Endothelial cell of umbilical vein (primary cell): ENCODE data around the gene LRP2. TPM values are rescaled to one million over a fixed set of nuclear protein-coding genes. Genes with fewer than 3 reads are reported as not detected.

Source experiments
- BruUV-seq: library from RNA; stranded (reverse); fragments of 400-500 nt; replicated peaks from 2 replicates; lab custom pipeline; 2021; lab: Mats Ljungman, UMichigan
- CTCF ChIA-PET: fragments of 300-600, 350-600 bp; sonication (Branson Sonifier 250); formaldehyde crosslinking; loops from one replicate; lab custom pipeline; 2021; ENCODE audit warnings: antibody characterized with exemption, inconsistent platforms; lab: Charles Lee
- POLR2A ChIA-PET: fragments of 300-600, 350-600 bp; sonication (Branson Sonifier 250); formaldehyde crosslinking; loops from one replicate; lab custom pipeline; 2021; ENCODE audit warnings: antibody characterized with exemption, inconsistent platforms; lab: Charles Lee
- DNase-seq: peaks from one replicate; pipeline ENCODE4 v3.0.0-alpha.2; 2011; ENCODE audit warnings: low read depth, low spot score
- FAIRE-seq: peaks from 2 replicates; lab custom pipeline; 2011; peaks lifted over from hg19 to GRCh38; lab: Jason Lieb, UNC
- H2AFZ ChIP-seq: 2 replicates; pipeline ENCODE4 v1.6.0; 2012; ENCODE audit warnings: low read depth, low read length, control low read depth, inconsistent platforms
- H3K27ac ChIP-seq: 2 replicates; pipeline ENCODE4 v1.5.1; 2011; ENCODE audit warnings: low read depth, mild to moderate bottlenecking, control low read depth, low read length, moderate library complexity; ENCODE audit not compliant: insufficient read depth
- H3K27me3 ChIP-seq, 2 experiments: 2 replicates each; pipeline versions ENCODE4 v1.6.0 to v1.6.1; 2011; ENCODE audit warnings: low read length in 2 of 2, mixed read lengths in 1 of 2; ENCODE audit not compliant: control insufficient read depth in 2 of 2, insufficient read depth in 2 of 2
- H3K36me3 ChIP-seq, 2 experiments: 2 replicates in 1 of 2; 3 replicates in 1 of 2; pipeline ENCODE4 v1.5.1; 2011; ENCODE audit warnings: low read length in 2 of 2, mild to moderate bottlenecking in 1 of 2, moderate library complexity in 1 of 2; ENCODE audit not compliant: control insufficient read depth in 2 of 2, insufficient read depth in 2 of 2; ENCODE audit errors: extremely low read depth in 1 of 2
- H3K4me1 ChIP-seq: 3 replicates; pipeline ENCODE4 v1.5.1; 2011; ENCODE audit warnings: mild to moderate bottlenecking, low read length; ENCODE audit not compliant: control insufficient read depth, insufficient read depth; ENCODE audit errors: extremely low read depth
- H3K4me2 ChIP-seq: 2 replicates; pipeline ENCODE4 v1.6.1; 2011; ENCODE audit warnings: low read length, control low read depth, mixed read lengths; ENCODE audit not compliant: insufficient read depth
- H3K4me3 ChIP-seq, 3 experiments: fragments of 200-600 bp in 1 of 3; sonication (generic), shearing (Covaris generic) in 1 of 3; replicated peaks in 1 of 3; 2 replicates each; pipeline ENCODE4 v1.5.1; 2011 to 2016; ENCODE audit warnings: control low read depth in 3 of 3, low read length in 3 of 3, mild to moderate bottlenecking in 2 of 3, inconsistent platforms in 1 of 3, low read depth in 1 of 3, moderate library complexity in 1 of 3; ENCODE audit not compliant: insufficient read depth in 1 of 3
- H3K79me2 ChIP-seq: 2 replicates; pipeline ENCODE4 v1.6.0; 2012; ENCODE audit warnings: low read length, inconsistent platforms; ENCODE audit not compliant: control insufficient read depth, insufficient read depth
- H3K9ac ChIP-seq: replicated peaks from 2 replicates; pipeline ENCODE3; 2011; ENCODE audit warnings: low read length, control low read depth; ENCODE audit not compliant: insufficient read depth; ENCODE audit errors: extremely low read depth
- H3K9me1 ChIP-seq: replicated peaks from 3 replicates; pipeline ENCODE4 v1.6.0; 2011; ENCODE audit warnings: mild to moderate bottlenecking, low read length; ENCODE audit not compliant: control insufficient read depth, insufficient read depth; ENCODE audit errors: extremely low read depth
- H3K9me3 ChIP-seq: replicated peaks from 2 replicates; pipeline ENCODE4 v1.5.1; 2012; ENCODE audit warnings: low read length, inconsistent platforms; ENCODE audit not compliant: control insufficient read depth, insufficient read depth
- H4K20me1 ChIP-seq: replicated peaks from 2 replicates; pipeline ENCODE3; 2011; ENCODE audit warnings: mild to moderate bottlenecking, low read length; ENCODE audit not compliant: control insufficient read depth, insufficient read depth; ENCODE audit errors: extremely low read depth
- CTCF ChIP-seq, 2 donors: IDR thresholded peaks; 1 replicate in 1 of 2; 2 replicates in 1 of 2; pipeline ENCODE4 v1.5.1; 2011; ENCODE audit warnings: low read length in 2 of 2, mild to moderate bottlenecking in 2 of 2, moderate library complexity in 2 of 2, control low read depth in 1 of 2, inconsistent platforms in 1 of 2, low read depth in 1 of 2; ENCODE audit not compliant: insufficient read depth in 1 of 2; ENCODE audit errors: extremely low read depth in 1 of 2
- EZH2 ChIP-seq: IDR thresholded peaks from 2 replicates; pipeline ENCODE4 v1.6.1; 2012; ENCODE audit warnings: borderline replicate concordance, low read depth, mild to moderate bottlenecking, moderate library complexity, low read length, inconsistent platforms; ENCODE audit not compliant: severe bottlenecking
- FOS ChIP-seq: IDR thresholded peaks from 2 replicates; pipeline ENCODE4 v1.6.1; 2011; ENCODE audit warnings: mild to moderate bottlenecking, low read length, moderate library complexity, borderline replicate concordance; ENCODE audit not compliant: insufficient read depth
- GATA2 ChIP-seq: IDR thresholded peaks from 2 replicates; pipeline ENCODE4 v1.7.0; 2011; ENCODE audit warnings: low read depth, mild to moderate bottlenecking, moderate library complexity, mixed read lengths, low read length; ENCODE audit not compliant: insufficient read length, insufficient read depth
- JUN ChIP-seq: IDR thresholded peaks from 2 replicates; pipeline ENCODE4 v1.6.1; 2011; ENCODE audit warnings: borderline replicate concordance, low read depth; ENCODE audit not compliant: insufficient read length, insufficient read depth
- MYC ChIP-seq: IDR thresholded peaks from one replicate; pipeline ENCODE4 v1.6.1; 2011; ENCODE audit warnings: mild to moderate bottlenecking, low read depth, low read length
- POLR2A ChIP-seq: IDR thresholded peaks from 2 replicates; pipeline ENCODE4 v1.6.1; 2012; ENCODE audit warnings: low read depth, mild to moderate bottlenecking, control low read depth, low read length
- POLR2AphosphoS5 ChIP-seq: IDR thresholded peaks from 2 replicates; pipeline ENCODE4 v1.6.1; 2012; ENCODE audit warnings: low read depth, mild to moderate bottlenecking, control low read depth, low read length, moderate library complexity; ENCODE audit not compliant: insufficient read depth
- dilution Hi-C: fragments of 300-500 bp; cut with MboI; formaldehyde crosslinking; loops from one replicate; pipeline ENCODE4 v1.15.0; 2019; ENCODE audit warnings: low sequenced_read_pairs; ENCODE audit not compliant: extremely low pct_ligation_motif_present
- intact Hi-C: fragments of 100-400 bp; cut with micrococcal nuclease; formaldehyde crosslinking; loops from one replicate; pipeline ENCODE4 v1.10.0; 2022
- polyA plus RNA-seq, 4 experiments: library from polyadenylated mRNA; depleted of rRNA in 3 of 4; stranded (reverse) in 3 of 4; unstranded in 1 of 4; fragments of >200 nt; gene quantifications; 2 replicates each; pipeline versions ENCODE4 v1.2.1 to v1.2.3, GENCODE V29; 2011 to 2012; ENCODE audit warnings: missing spikeins in 1 of 4
- total RNA-seq: library from RNA; stranded (reverse); gene quantifications from 2 replicates; pipeline ENCODE4 v1.2.3, GENCODE V29; 2021
- TF ChIP-seq, protein P1 (sequence below): IDR thresholded peaks from 2 replicates; pipeline ENCODE4 v1.6.1; 2011; ENCODE audit not compliant: insufficient read depth, insufficient read length

Gene LRP2
- total and polyA plus RNA-seq, 2 donors (not counting 3 experiments of a cell fraction or from before 2014, with no cell fraction given): not detected

DNA sequence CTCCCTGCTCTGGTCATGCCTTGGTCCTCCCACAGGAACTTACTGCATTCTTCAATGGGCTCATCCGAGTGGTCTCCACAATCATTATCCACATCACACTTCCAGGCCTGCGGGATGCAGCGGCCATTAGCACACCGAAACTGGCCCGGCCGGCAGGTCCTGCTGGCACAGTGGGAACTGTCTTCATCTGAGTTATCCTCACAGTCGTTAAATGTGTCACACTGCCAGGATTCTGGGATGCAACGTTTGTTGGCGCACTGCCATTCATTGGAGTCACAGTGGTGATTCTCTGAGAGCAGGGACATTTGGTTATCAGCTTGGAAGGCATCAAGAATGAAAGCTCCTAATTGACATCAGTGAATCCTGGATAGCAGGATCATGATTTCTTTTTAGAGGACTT is 188.5 kb downstream of the LRP2 start:
- Histone ChIP-seq H3K79me2 (no peaks in the 10 kb centered on the region), H3K4me3 (no peak overlapping the region), H3K4me2 (no peak overlapping the region), H3K9me3 (no peaks in the 10 kb centered on the region), H3K9ac (no peak overlapping the region), H3K27me3 (peaks cover 8 to 11% of the 10 kb centered on the region in 2 experiments), H3K9me1 (no peaks in the 10 kb centered on the region), H3K4me1 (no peaks in the 10 kb centered on the region), H4K20me1 (no peaks in the 10 kb centered on the region), H3K27ac (no peak overlapping the region), H3K36me3 (no peaks in the 10 kb centered on the region), H2AFZ (no peak overlapping the region)
- ChIA-PET POLR2A (no interaction called here), CTCF (interaction anchor here (1.0 kb wide), 1 partner anchor 19 kb away, joined by 3 read pairs; no protein-coding TSS in a partner anchor)
- intact Hi-C loops (no loop called here), dilution Hi-C loops (no loop called here)
- no peak for DNase-seq
- BruUV-seq: no TSS peak
- TF ChIP-seq, protein P1, sequence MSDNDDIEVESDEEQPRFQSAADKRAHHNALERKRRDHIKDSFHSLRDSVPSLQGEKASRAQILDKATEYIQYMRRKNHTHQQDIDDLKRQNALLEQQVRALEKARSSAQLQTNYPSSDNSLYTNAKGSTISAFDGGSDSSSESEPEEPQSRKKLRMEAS: no peak
- TF ChIP-seq MYC: no peak
- no peak for TF ChIP-seq JUN
- TF ChIP-seq POLR2AphosphoS5: no peak
- no peak for TF ChIP-seq FOS
- no peak for TF ChIP-seq EZH2
- no peak for TF ChIP-seq GATA2
- no peak for TF ChIP-seq CTCF (IDR thresholded peaks at IDR 0.05; ENCODE audit: extremely low read depth in 1 of 2, insufficient read depth in 1 of 2, low read depth in 1 of 2, low read length in 2 of 2)
- no peak for TF ChIP-seq POLR2A
- FAIRE-seq: no peak
